K562 (cell line): ENCODE results near the gene UBE2I. TPM values are rescaled to one million over a fixed set of nuclear protein-coding genes. Genes with fewer than 3 reads are reported as not detected.

ENCODE experiments used
- KAT7 ChIP-seq: sonication (generic); formaldehyde crosslinking; IDR thresholded peaks from 2 replicates; pipeline ENCODE4 v1.8.0; 2022; ENCODE audit warnings: missing genetic modification reagents, mild to moderate bottlenecking, borderline replicate concordance
- MEIS2 ChIP-seq: fragments of 450-650 bp; IDR thresholded peaks from 2 replicates; pipeline ENCODE4 v1.6.1; 2014; ENCODE audit warnings: mild to moderate bottlenecking; ENCODE audit not compliant: partially characterized antibody
- MTA2 ChIP-seq: fragments of 450-650 bp; IDR thresholded peaks from 2 replicates; pipeline ENCODE4 v1.6.1; 2016; ENCODE audit warnings: low read depth
- RERE ChIP-seq: sonication (generic); formaldehyde crosslinking; IDR thresholded peaks from 2 replicates; pipeline ENCODE4 v1.8.0; 2023; ENCODE audit warnings: missing genetic modification reagents, mild to moderate bottlenecking, borderline replicate concordance
- RFX5 ChIP-seq: IDR thresholded peaks from 2 replicates; pipeline ENCODE4 v1.6.1; 2011; ENCODE audit warnings: low read depth, mild to moderate bottlenecking, improper control_type of control experiment, low read length
- SMARCE1 ChIP-seq: fragments of 450-650 bp; IDR thresholded peaks from 2 replicates; pipeline ENCODE4 v1.7.1; 2016; ENCODE audit warnings: mild to moderate bottlenecking
- TAF1 ChIP-seq: IDR thresholded peaks from 2 replicates; pipeline ENCODE4 v1.6.1; 2011; ENCODE audit warnings: mild to moderate bottlenecking, low read length, moderate library complexity; ENCODE audit not compliant: insufficient read depth, control insufficient read depth, severe bottlenecking; ENCODE audit errors: extremely low read depth
- TSC22D4 ChIP-seq: fragments of 450-650 bp; IDR thresholded peaks from 2 replicates; pipeline ENCODE4 v1.6.1; 2016; ENCODE audit warnings: missing genetic modification characterization, missing biosample characterization, control low read depth
- U2AF1 ChIP-seq: fragments of 200-400 bp; formaldehyde crosslinking; optimal IDR thresholded peaks from 2 replicates; pipeline ENCODE3; 2017; ENCODE audit warnings: mild to moderate bottlenecking, low read depth, low read length, moderate library complexity
- ZC3H4 ChIP-seq: sonication (generic); formaldehyde crosslinking; IDR thresholded peaks from 2 replicates; pipeline ENCODE4 v1.9.0; 2021; ENCODE audit warnings: missing genetic modification reagents, borderline replicate concordance
- ZNF263 ChIP-seq: sonication (generic); formaldehyde crosslinking; IDR thresholded peaks from 2 replicates; pipeline ENCODE4 v1.8.0; 2022; ENCODE audit warnings: mild to moderate bottlenecking, missing genetic modification reagents, borderline replicate concordance
- ZNF766 ChIP-seq: fragments of 200-800 bp; sonication (Bioruptor generic); conservative IDR thresholded peaks from 2 replicates; pipeline ENCODE4 v1.6.1; 2016; ENCODE audit warnings: missing genetic modification characterization, missing compliant biosample characterization
- polyA plus RNA-seq, 8 experiments: library from polyadenylated mRNA; depleted of rRNA in 4 of 8; stranded (reverse) in 5 of 8; unstranded in 3 of 8; fragments of >200 nt; fragmentation: Nextera tagmentation in 2 of 8; fragmentation: Illumina TruSeq in 1 of 8; extraction: Ambion mirVana in 2 of 8; extraction: Trizol in 1 of 8; gene quantifications; 2 replicates each; pipeline versions ENCODE4 v1.2.1 to v1.2.3, GENCODE V29; 2011 to 2014; ENCODE audit warnings: inconsistent platforms in 1 of 8, missing spikeins in 1 of 8
- total RNA-seq, 7 experiments: library from RNA; depleted of rRNA in 6 of 7; stranded (reverse); fragments of >200 nt in 6 of 7; fragmentation: Illumina TruSeq in 2 of 7; extraction: Trizol in 2 of 7; gene quantifications; 2 replicates each; pipeline versions ENCODE4 v1.2.1 to v1.2.3, GENCODE V29; 2011 to 2021; ENCODE audit warnings: low replicate concordance in 1 of 7
- TF ChIP-seq, protein P1 (sequence below): fragments of 450-650 bp; IDR thresholded peaks from 2 replicates; pipeline ENCODE4 v1.6.1; 2016; ENCODE audit warnings: low read depth

Gene UBE2I
- total and polyA plus RNA-seq, 9 of the 15 experiments (the other 6 are each of a cell fraction or from before 2014, with no cell fraction given), result 36.6 to 254 (median 104) TPM

GRCh38 chr16:1308036-1308976 is 1.1 kb upstream of the UBE2I start (continued):
- TF ChIP-seq ZNF263 (CRISPR knock-in tag), result 0 out of 2 replicates have a peak, but pooled peaks have one; percentile 6
- no peak for TF ChIP-seq ZC3H4 (CRISPR knock-in tag)
- no peak for TF ChIP-seq RERE (CRISPR knock-in tag)
- no peak for TF ChIP-seq RFX5
- 0 out of 2 replicates have a peak, but pooled peaks have one; percentile 42 for TF ChIP-seq SMARCE1
- no peak for TF ChIP-seq U2AF1
- TF ChIP-seq KAT7 (CRISPR knock-in tag), result no peak
- TF ChIP-seq TSC22D4 (tag), result peak; percentile 100
- no peak for TF ChIP-seq MEIS2
- TF ChIP-seq TAF1, result peak; percentile 28
- TF ChIP-seq MTA2, result peak; percentile 38; the same call in 1 of the 2 replicates
- TF ChIP-seq, protein P1, sequence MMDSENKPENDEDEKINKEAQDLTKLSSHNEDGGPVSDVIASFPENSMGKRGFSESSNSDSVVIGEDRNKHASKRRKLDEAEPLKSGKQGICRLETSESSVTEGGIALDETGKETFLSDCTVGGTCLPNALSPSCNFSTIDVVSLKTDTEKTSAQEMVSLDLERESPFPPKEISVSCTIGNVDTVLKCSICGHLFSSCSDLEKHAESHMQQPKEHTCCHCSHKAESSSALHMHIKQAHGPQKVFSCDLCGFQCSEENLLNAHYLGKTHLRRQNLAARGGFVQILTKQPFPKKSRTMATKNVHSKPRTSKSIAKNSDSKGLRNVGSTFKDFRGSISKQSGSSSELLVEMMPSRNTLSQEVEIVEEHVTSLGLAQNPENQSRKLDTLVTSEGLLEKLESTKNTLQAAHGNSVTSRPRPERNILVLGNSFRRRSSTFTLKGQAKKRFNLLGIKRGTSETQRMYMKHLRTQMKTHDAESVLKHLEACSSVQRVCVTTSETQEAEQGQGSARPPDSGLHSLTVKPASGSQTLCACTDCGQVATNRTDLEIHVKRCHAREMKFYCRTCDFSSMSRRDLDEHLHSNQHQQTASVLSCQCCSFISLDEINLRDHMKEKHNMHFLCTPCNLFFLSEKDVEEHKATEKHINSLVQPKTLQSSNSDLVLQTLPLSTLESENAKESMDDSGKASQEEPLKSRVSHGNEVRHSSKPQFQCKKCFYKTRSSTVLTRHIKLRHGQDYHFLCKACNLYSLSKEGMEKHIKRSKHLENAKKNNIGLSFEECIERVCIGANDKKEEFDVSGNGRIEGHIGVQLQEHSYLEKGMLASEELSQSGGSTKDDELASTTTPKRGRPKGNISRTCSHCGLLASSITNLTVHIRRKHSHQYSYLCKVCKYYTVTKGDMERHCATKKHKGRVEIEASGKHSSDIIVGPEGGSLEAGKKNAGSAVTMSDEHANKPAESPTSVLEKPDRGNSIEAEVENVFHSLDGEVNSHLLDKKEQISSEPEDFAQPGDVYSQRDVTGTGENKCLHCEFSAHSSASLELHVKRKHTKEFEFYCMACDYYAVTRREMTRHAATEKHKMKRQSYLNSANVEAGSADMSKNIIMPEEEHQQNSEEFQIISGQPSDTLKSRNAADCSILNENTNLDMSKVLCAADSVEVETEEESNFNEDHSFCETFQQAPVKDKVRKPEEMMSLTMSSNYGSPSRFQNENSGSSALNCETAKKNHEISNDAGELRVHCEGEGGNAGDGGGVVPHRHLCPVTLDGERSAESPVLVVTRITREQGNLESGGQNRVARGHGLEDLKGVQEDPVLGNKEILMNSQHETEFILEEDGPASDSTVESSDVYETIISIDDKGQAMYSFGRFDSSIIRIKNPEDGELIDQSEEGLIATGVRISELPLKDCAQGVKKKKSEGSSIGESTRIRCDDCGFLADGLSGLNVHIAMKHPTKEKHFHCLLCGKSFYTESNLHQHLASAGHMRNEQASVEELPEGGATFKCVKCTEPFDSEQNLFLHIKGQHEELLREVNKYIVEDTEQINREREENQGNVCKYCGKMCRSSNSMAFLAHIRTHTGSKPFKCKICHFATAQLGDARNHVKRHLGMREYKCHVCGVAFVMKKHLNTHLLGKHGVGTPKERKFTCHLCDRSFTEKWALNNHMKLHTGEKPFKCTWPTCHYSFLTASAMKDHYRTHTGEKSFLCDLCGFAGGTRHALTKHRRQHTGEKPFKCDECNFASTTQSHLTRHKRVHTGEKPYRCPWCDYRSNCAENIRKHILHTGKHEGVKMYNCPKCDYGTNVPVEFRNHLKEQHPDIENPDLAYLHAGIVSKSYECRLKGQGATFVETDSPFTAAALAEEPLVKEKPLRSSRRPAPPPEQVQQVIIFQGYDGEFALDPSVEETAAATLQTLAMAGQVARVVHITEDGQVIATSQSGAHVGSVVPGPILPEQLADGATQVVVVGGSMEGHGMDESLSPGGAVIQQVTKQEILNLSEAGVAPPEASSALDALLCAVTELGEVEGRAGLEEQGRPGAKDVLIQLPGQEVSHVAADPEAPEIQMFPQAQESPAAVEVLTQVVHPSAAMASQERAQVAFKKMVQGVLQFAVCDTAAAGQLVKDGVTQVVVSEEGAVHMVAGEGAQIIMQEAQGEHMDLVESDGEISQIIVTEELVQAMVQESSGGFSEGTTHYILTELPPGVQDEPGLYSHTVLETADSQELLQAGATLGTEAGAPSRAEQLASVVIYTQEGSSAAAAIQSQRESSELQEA, result 0 out of 2 replicates have a peak, but pooled peaks have one; percentile 20
- TF ChIP-seq ZNF766 (CRISPR knock-in tag), result 0 out of 2 replicates have a peak, but pooled peaks have one; percentile 16
